H7 (cell line): ENCODE results near the gene CIAO2A. TPM values are rescaled to one million over a fixed set of nuclear protein-coding genes. Genes with fewer than 3 reads are reported as not detected.

Source experiments
- DNase-seq: peaks from one replicate; pipeline ENCODE4 v3.0.0; 2012
- H3K27me3 ChIP-seq: 2 replicates; pipeline ENCODE4 v1.6.0; 2011; ENCODE audit warnings: mild to moderate bottlenecking, low read length; ENCODE audit not compliant: control insufficient read depth, insufficient read depth
- H3K36me3 ChIP-seq: replicated peaks from 2 replicates; pipeline ENCODE4 v1.5.1; 2011; ENCODE audit warnings: low read length; ENCODE audit not compliant: control insufficient read depth, insufficient read depth
- H3K4me3 ChIP-seq: 2 replicates; pipeline ENCODE4 v1.5.1; 2011; ENCODE audit warnings: low read depth, mild to moderate bottlenecking, control low read depth, low read length, moderate library complexity; ENCODE audit not compliant: insufficient read depth
- total RNA-seq: library from RNA; depleted of rRNA; stranded (reverse); fragments of >200 nt; shearing (Covaris generic); gene quantifications from 2 replicates; pipeline ENCODE4 v1.2.3, GENCODE V29; 2014; rRNA removed

CIAO2A gene, protein sequence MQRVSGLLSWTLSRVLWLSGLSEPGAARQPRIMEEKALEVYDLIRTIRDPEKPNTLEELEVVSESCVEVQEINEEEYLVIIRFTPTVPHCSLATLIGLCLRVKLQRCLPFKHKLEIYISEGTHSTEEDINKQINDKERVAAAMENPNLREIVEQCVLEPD
- 105 and 120 TPM in 2 replicates for total RNA-seq

DNA sequence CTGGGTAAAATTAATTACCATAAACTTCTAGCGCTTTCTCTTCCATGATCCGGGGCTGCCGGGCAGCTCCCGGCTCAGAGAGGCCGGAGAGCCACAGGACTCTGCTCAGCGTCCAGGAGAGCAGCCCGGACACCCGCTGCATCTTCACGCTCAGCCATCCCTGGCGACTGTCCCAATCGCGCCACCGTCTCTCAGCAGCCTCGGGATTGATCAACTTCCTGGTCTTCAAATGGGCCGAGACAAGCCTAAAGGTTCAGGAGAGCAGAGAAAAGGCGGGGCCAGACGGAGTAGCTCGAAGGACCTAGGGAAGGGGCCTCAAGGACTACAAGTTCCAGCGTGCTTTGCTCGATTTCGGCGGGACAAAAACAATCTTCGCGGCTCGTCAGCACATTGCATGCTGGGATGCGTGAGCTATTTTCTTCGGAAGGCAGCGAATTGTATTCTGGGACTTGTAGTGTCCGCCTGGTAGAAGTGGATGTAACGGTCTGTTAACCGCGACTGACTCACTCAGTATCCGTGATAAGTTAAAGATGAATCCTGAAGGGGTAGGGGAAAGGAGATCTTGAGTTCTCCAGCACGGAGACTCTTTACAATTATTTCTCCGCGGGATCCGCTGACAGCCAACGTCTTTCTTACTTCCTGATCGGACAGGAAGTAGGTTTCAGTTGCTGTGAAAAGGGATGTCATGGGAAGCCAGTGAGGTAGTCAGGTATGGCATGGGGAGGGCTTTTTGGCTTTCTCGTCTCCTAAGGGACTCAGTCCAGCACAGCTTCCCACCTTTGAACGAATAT lies at the start of gene CIAO2A:
Gene CIAO2A, minus strand, starts transcription at position 212 of the 791 bp plus-strand sequence. Its CDS starts 70 bp downstream, at position 142.
- no peaks in the 10 kb centered on the region for H3K27me3 ChIP-seq
- H3K4me3 ChIP-seq = peak within 1 kb of the TSS; percentile 75
- peak; percentile 91 for DNase-seq
- no peaks in the 10 kb centered on the region; the same call in 1 of the 2 replicates for H3K36me3 ChIP-seq

DNA sequence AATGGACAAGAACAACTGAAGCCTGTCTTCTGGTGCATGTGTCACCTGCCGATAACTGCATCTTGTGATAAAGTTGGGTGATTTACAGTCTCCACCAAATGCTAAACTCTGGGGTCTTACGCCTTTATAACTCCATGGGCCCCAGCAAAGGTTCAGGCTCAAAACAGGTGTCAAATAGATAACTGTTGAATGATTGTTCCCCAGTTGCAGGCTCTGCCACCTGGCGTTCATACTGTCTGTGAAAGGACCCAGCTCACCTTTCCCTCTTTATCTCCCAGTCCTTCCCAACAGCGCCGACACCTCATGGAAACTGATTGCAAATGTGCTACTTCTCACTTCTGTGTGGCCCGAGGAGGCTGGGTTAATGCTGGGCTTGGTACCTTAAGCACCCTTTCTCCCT lies 49.6 kb upstream of the CIAO2A start:
- peak; percentile 20 for DNase-seq
- Histone ChIP-seq H3K27me3 (no peaks in the 10 kb centered on the region), H3K36me3 (no peaks in the 10 kb centered on the region; the same call in none of the 2 replicates), H3K4me3 (no peak overlapping the region)

DNA sequence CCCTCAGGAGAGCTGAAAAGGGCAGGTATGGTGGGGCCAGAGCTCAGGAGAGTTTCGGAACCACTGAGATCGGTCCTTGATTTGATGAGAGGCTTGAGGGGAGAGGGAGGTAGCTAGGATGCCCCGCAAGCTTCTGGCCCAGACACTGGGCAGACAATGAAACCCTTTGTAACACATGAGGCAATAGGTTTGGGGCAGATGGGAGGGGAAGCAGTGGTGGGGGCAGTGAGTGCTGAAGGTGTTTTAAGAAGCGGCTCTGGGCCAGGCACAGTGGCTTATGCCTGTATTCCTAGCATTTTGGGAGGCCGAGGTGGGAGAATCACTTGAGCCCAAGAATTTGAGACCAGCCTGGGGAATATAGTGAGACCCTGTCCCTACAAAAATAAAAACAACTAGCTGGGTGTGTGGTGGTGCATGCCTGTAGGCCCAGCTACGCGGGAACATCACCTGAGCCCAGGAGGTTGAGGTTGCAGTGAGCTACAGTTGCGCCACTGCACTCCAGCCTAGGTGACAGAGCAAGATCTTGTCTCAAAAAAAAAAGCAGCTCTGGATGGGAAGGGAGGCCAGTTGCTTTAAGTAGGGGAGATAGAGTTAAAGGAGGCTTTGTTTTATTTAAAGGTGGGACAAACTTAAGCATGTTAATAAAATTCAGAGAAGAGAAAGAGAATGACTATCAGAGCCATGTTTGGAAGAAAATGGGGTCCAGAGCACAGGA lies 48.3 kb upstream of the CIAO2A start:
- H3K27me3 ChIP-seq = no peaks in the 10 kb centered on the region
- DNase-seq = no peak
- H3K36me3 ChIP-seq = peaks cover 4% of the 10 kb centered on the region
- H3K4me3 ChIP-seq = no peak overlapping the region

DNA sequence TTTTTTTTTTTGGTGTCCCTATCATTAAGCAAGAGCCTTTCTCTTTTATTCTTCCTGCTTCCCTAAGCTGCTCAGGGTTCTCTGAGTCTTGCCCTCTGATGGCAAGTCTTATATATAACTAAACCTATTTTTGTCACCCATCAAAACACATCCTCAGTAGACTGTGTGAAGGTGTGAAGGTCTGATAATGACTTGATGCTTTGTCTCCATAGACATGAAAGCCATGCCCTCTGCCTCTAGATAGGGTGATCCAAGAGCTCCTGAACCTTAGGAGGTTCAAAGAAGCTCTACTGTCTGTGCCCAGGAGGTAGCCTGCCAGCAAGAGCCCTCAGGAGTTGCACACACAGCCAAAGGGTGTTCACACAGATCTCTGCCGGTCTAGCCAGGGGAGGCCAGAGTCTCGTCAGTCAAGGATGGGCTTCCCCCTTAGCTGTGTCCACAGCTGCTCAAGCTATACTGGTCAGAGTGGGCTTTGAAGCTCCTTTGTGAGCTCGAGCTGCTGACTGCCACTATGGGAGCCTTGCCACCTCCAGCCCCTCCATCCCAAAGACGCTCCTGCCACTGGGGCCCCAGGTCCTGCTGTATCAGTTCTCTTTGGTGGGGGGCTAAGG lies 44.8 kb upstream of the CIAO2A start:
- DNase-seq = no peak
- H3K27me3 ChIP-seq = no peaks in the 10 kb centered on the region
- no peak overlapping the region for H3K4me3 ChIP-seq
- peaks cover 17% of the 10 kb centered on the region for H3K36me3 ChIP-seq

DNA sequence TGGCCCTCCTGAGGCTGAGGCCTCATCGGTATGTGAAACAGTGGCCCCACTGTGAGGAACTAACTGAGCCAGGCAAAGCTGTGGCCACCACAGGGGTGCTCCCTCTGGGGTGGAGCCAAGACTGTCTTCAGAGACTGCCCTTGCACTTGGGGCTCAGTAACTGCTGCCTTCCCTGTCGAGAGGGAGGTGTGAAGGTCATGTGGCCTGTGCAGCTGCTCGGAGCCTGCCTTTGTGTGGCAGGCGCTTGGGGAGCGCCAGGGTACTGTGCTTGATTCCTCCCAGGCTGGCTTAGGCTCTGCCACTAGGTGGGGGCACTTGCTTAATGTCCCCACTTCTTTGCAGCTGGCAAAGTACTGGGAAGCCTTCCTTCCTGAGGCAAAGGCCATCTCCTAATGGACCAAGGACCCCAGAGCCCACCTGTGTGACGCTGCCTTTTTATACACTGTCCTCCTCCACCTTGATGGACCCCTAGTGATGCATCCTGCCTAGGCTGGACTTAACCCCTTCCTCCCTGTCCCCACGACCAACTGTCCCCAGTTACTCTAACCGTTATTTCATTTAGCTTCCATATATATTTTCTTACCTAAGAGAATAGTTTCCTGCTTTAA lies 43.7 kb upstream of the CIAO2A start:
- DNase-seq = peak; percentile 59

DNA sequence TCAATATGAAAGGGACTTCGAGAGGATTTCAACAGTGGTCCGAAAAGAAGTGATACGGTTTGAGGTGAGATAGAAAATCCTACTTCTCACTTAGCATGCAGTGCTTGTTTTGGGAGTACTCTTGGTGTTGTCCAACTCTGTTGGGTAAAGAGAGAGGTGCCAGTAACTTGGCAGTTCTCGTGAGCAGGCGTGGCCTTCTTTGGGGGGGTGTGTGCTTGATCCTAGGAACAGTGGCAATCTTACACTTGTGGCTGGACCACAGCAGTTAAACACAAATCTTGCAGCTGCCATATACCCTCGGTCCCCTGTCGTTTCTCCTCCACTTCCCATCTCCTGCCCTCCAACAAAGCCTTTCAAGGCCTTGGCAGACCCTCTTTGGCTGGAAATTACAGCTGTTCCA lies 42.7 kb upstream of the CIAO2A start:
- H3K36me3 ChIP-seq = peaks cover 27% of the 10 kb centered on the region
- no peak for DNase-seq
- no peaks in the 10 kb centered on the region for H3K27me3 ChIP-seq
- no peak overlapping the region for H3K4me3 ChIP-seq

More for the DNA sequence above, 43.7 kb upstream of the CIAO2A start:
- Histone ChIP-seq H3K4me3 (no peak overlapping the region), H3K27me3 (no peaks in the 10 kb centered on the region), H3K36me3 (peaks cover 18% of the 10 kb centered on the region)

DNA sequence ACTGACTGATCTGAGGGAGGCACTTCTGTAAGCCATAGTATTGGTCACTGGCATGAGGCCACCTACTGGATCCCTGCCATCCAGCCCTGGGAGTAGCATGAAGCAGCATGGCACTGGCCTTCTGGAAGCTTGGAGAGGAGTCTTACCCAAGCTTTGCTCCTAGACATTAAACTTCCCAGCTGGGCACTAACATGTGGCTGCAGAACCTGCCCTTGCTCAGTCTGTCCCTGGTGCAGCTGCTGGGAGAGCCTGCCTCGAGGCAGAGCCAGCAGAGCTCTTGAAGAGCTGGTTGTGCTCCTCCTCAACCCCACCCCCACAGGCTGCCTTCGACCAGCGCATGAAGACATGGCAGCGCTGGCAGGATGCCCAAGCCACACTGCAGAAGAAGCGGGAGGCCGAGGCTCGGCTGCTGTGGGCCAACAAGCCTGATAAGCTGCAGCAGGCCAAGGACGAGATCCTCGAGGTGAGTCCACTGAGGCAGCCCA lies 40.7 kb upstream of the CIAO2A start:
- H3K4me3 ChIP-seq = no peak overlapping the region
- peaks cover 33% of the 10 kb centered on the region for H3K36me3 ChIP-seq
- H3K27me3 ChIP-seq = no peaks in the 10 kb centered on the region
- DNase-seq = no peak

DNA sequence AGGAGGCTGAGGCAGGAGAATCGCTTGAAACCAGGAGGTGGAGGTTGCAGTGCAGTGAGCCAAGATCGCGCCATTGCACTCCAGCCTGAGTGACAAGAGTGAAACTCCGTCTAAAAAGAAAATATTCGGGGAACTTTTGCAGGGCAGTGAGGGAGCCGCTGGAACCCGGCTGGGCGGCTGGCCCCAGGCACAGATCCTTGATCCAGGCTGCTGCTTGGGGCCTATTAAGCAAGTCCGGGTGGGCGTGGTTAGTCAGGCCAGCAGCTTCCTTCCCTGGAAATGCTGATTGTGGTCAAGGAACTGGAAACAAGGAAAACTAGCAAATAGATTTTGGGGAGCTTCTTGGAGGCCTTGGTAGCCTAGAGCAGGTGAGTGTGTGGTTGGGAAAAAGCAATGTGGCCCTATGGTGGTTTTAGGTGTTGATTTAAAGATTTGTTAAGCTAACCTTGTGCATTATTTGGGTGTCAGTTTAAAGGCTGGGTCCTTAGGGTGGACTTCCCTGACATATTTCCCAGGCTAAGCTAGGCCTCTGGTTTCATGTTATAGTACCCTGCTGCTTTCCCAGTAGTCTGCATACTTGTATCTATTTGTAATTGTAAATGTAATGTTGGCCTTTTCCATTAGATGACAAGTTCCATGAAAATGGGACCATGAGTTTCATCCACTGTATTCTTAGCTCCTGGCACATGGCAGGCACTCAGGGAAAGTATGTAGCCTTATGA lies 40.1 kb upstream of the CIAO2A start:
- H3K36me3 ChIP-seq = peaks cover 33% of the 10 kb centered on the region
- H3K27me3 ChIP-seq = no peaks in the 10 kb centered on the region
- peak; percentile 30 for DNase-seq
- no peak overlapping the region for H3K4me3 ChIP-seq

DNA sequence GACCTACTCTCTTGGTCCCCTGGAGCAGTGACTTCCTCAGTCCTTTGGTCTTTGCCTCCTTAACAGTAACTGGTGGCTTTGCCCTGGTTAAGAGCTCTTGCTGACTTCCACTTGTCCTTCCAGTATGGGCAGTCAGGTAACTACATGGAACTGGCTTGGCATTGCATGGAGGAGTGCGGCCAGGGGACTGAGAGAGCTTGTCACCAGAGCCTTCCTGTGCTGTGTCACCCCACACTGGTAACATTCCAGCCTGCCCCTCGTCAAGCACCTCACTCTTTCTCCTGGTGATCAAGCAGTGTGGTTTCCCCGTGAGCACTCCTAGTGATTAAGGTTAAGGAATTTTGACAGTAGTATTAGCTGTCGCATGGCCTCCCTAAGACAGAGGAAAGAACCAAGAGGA lies 38.6 kb upstream of the CIAO2A start:
- DNase-seq = no peak
- Histone ChIP-seq H3K27me3 (no peaks in the 10 kb centered on the region), H3K4me3 (no peak overlapping the region), H3K36me3 (peaks cover 38% of the 10 kb centered on the region)

DNA sequence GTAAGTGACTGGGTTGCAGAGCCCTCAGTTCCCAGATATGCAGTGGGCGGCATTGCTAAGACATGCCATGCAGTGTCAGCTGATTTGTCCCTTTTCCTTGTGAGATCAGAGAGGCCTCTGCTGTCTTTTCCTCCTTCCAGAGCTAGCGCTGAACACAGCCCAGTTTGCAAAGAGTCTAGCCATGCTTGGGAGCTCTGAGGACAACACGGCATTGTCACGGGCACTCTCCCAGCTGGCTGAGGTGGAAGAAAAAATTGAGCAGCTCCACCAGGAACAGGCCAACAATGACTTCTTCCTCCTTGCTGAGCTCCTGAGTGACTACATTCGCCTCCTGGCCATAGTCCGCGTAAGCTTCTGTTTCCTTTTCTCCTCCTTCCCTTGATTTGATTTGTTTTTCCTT lies 37.9 kb upstream of the CIAO2A start:
- H3K36me3 ChIP-seq = peaks cover 33% of the 10 kb centered on the region

DNA sequence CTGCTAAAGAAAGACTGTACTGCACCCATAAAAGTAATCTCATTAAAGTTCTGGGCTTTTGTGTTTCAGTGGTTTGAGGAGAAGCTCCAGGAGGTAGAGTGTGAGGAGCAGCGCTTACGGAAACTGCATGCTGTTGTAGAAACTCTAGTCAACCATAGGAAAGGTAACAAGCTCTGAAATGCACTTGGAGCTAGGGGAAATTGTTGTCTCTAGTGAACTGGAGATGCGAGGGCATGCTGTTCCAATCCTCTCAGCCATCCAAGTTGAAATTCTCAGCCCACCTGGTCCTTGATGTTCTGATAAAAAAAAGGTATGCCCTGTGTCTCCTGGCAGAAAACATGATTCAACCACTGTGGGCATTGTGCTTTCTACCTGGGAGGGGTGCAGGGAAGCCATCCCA lies 36.5 kb upstream of the CIAO2A start:
- no peak for DNase-seq
- Histone ChIP-seq H3K4me3 (no peak overlapping the region), H3K36me3 (peaks cover 31% of the 10 kb centered on the region), H3K27me3 (no peaks in the 10 kb centered on the region)

More for the DNA sequence above, 37.9 kb upstream of the CIAO2A start:
- DNase-seq = no peak
- no peak overlapping the region for H3K4me3 ChIP-seq
- H3K27me3 ChIP-seq = no peaks in the 10 kb centered on the region

DNA sequence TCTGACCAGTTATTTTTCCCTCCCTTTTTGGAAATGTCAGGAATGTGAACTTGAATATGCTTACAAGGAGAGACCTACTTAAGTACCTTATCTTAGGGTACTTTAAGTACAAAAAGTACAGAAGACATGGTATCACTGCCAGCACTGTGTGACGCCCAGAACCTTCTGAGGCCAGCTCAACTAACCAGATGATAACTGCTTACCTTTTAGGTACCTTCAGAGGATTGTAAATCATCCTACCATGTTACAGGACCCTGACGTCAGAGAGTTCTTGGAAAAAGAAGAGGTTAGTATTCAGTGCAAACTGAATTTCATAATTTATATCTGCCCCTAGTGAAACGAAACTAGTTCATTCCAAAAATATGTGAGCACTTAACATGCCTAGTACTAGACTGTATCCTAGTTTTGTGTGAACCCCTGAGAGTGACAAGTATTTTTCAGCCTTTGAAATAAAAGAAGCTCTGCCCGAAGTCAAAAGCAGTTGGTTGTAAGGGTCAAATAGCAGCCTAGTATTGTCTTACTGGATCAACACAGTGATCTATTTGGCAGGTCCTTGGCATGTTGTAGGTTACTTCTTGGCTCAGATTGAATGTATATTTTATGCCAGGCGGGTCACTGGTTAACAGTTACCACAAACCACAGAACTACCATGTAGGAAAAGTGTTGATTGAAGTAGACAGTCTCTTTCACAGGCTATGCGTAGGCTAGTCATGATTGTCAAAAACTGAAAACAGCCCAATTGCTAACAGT lies 34.1 kb upstream of the CIAO2A start:
- Histone ChIP-seq H3K27me3 (no peaks in the 10 kb centered on the region), H3K36me3 (peaks cover 29% of the 10 kb centered on the region), H3K4me3 (no peak overlapping the region)
- DNase-seq = no peak

DNA sequence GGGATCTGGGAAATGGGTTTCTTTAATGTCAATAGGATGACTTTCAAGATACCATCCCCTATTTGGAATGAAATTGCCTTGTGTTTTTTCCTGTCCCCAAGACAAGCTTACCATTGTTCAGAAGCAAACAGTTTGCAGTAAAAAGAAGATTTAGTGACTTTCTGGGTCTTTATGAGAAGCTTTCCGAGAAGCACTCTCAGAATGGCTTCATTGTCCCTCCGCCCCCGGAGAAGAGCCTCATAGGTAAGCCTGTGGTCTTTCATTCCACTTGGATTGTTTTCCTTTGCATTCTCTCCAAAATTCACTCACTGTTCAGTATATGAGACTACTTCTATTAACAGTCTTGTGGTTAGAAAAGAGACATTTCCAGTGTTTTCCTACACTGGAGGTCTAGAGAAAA lies 32.3 kb upstream of the CIAO2A start:
- Histone ChIP-seq H3K4me3 (no peak overlapping the region), H3K27me3 (no peaks in the 10 kb centered on the region), H3K36me3 (peaks cover 21% of the 10 kb centered on the region)
- no peak for DNase-seq
